ENCODE measurements around the gene SLC10A6.

Gene SLC10A6

GRCh38 chr4:86816501-86817273 is 32.5 kb downstream of the SLC10A6 start:
- ChIA-PET POLR2A (no interaction called here), CTCF (interaction anchor here (1.0 to 4.3 kb wide), 3 partner anchors 8 to 321 kb away, joined by 3 to 24 read pairs (median 3); no protein-coding TSS in a partner anchor)
- TF ChIP-seq CTCF (IDR thresholded peaks at IDR 0.05; ENCODE audit: control extremely low read depth, extremely low read depth, low read depth, missing control alignments): no peak
- DNase-seq (ENCODE audit: extremely low spot score): no peak

GRCh38 chr4:86815653-86816052 is 33.5 kb downstream of the SLC10A6 start:
- DNase-seq (ENCODE audit: extremely low spot score): no peak
- ChIA-PET POLR2A (no interaction called here), CTCF (no interaction called here)
- no peak for TF ChIP-seq CTCF (IDR thresholded peaks at IDR 0.05; ENCODE audit: control extremely low read depth, extremely low read depth, low read depth, missing control alignments)

GRCh38 chr4:86810847-86811246 is 38.3 kb downstream of the SLC10A6 start:
- POLR2A ChIA-PET: no interaction called here
- no peak for DNase-seq (ENCODE audit: extremely low spot score)
- CTCF ChIA-PET: no interaction called here

GRCh38 chr4:86809809-86810208 is 39.4 kb downstream of the SLC10A6 start:
- DNase-seq (ENCODE audit: extremely low spot score): no peak
- CTCF ChIA-PET: no interaction called here
- POLR2A ChIA-PET: no interaction called here
- no peak for TF ChIP-seq CTCF (IDR thresholded peaks at IDR 0.05; ENCODE audit: control extremely low read depth, extremely low read depth, low read depth, missing control alignments)

More at GRCh38 chr4:86810847-86811246, 38.3 kb downstream of the SLC10A6 start:
- TF ChIP-seq CTCF (IDR thresholded peaks at IDR 0.05; ENCODE audit: control extremely low read depth, extremely low read depth, low read depth, missing control alignments): no peak

GRCh38 chr4:86791126-86791525 is 58.1 kb downstream of the SLC10A6 start:
- no peak for TF ChIP-seq CTCF (IDR thresholded peaks at IDR 0.05; ENCODE audit: control extremely low read depth, extremely low read depth, low read depth, missing control alignments)
- POLR2A ChIA-PET: no interaction called here
- CTCF ChIA-PET: interaction anchor here (1.1 to 1.2 kb wide), 2 partner anchors 10 to 13 kb away, joined by 3 read pairs; no protein-coding TSS in a partner anchor
- DNase-seq (ENCODE audit: extremely low spot score): no peak

GRCh38 chr4:86788826-86789225 is 60.4 kb downstream of the SLC10A6 start:
- ChIA-PET CTCF (interaction anchor here (0.6 to 1.6 kb wide), 5 partner anchors 12 to 292 kb away, joined by 3 read pairs; no protein-coding TSS in a partner anchor), POLR2A (no interaction called here)
- no peak for DNase-seq (ENCODE audit: extremely low spot score)
- TF ChIP-seq CTCF (IDR thresholded peaks at IDR 0.05; ENCODE audit: control extremely low read depth, extremely low read depth, low read depth, missing control alignments): no peak
